Uterus (tissue), 4 donors: Measurements from ENCODE around the gene KLK11. TPM values are rescaled to one million over a fixed set of nuclear protein-coding genes. Genes with fewer than 3 reads are reported as not detected.

Source experiments
- DNase-seq, 2 donors: peaks; one replicate each; pipeline ENCODE4 v3.0.0-alpha.2; 2019 to 2020
- H3K27ac ChIP-seq, 2 donors: fragments of 200-600 bp; sonication (generic); 1 replicate in 1 of 2; 2 replicates in 1 of 2; pipeline ENCODE4 v1.5.1; 2016 to 2018
- H3K27me3 ChIP-seq, 2 donors: fragments of 200-600 bp; sonication (generic); one replicate each; pipeline ENCODE4 v1.5.1; 2018 to 2019; ENCODE audit warnings: control low read depth in 1 of 2
- H3K36me3 ChIP-seq, 2 donors: fragments of 200-600 bp; sonication (generic); one replicate each; pipeline ENCODE4 v1.5.1; 2019; ENCODE audit warnings: control low read depth in 1 of 2
- H3K4me1 ChIP-seq, 2 donors: fragments of 200-600 bp; sonication (generic); one replicate each; pipeline ENCODE4 v1.5.1; 2018 to 2019; ENCODE audit warnings: control low read depth in 1 of 2
- H3K4me3 ChIP-seq, 2 donors: fragments of 200-600 bp; sonication (generic); 1 replicate in 1 of 2; 2 replicates in 1 of 2; pipeline ENCODE4 v1.5.1; 2018 to 2019; ENCODE audit warnings: mild to moderate bottlenecking in 1 of 2
- H3K9me3 ChIP-seq, 2 donors: fragments of 200-600 bp; sonication (generic); one replicate each; pipeline ENCODE4 v1.5.1; 2019; ENCODE audit warnings: control low read depth in 1 of 2
- POLR2A ChIP-seq, 2 donors: fragments of 450-650 bp; IDR thresholded peaks; one replicate each; pipeline ENCODE4 v1.6.1; 2016; ENCODE audit warnings: antibody characterized with exemption in 2 of 2, mild to moderate bottlenecking in 1 of 2, moderate library complexity in 1 of 2
- intact Hi-C: fragments of 100-400 bp; cut with DNase I; formaldehyde crosslinking; loops from one replicate; pipeline ENCODE4 v1.15.1; 2023; ENCODE audit warnings: low total_unique reads
- total RNA-seq, 4 donors: library from RNA; depleted of rRNA in 3 of 4; stranded (reverse); fragments of >200 nt in 3 of 4; gene quantifications; one replicate each; pipeline versions ENCODE4 v1.1.0 to v1.2.4, GENCODE V29; 2014 to 2023
- TF ChIP-seq, protein P1 (sequence below), 4 experiments: fragments of 200-600 bp in 2 of 4; fragments of 450-650 bp in 2 of 4; sonication (generic) in 2 of 4; IDR thresholded peaks; one replicate each; pipeline ENCODE4 v1.5.1; 2016 to 2019; ENCODE audit warnings: antibody characterized with exemption in 4 of 4, mild to moderate bottlenecking in 2 of 4, moderate library complexity in 1 of 4
- donor health status: DM: yes; HTN: yes; CAD: no.

KLK11 gene
- total RNA-seq, 4 donors from 2014 or later = 1.3 to 2.0 TPM; not detected in 2

DNA sequence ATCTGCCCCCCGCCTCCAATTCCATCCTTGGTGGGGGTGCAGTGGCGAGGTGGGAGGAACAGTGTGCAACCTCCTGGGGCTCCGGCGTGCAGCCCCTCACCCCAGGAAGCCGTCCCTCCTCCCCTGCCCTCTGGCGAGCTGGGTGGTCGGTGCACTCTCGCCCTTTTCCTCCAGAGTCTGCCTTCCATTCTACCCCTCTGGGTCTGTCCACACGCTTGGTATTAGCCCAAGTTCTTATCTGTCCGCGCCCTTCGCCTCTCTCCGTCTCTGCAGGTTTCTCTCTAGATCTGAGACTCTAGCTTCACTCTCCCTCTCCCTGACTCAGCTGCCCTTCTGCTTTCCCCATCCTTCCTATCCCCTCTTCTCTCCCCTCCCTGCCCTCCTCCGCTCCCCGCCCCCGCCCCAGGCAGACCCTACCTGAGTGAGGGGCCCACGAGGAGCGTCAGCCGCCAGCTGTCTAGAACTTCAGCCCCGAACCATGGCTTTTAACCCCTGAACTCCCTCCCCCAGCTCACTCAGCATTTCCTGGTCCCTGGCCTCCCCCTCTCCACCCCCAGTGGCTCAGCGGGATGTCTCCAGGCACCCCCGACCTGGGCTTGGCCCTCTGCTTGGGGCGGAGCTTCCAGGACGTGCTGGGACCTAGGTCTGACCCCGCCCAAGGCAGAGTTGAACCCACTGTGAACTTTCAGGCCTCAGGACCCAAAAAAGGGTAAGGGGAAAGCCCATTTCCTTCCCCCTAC is 39.0 kb upstream of the KLK11 start:
- no peaks in the 10 kb centered on the region for H3K27me3 ChIP-seq
- no peaks in the 10 kb centered on the region for H3K9me3 ChIP-seq
- H3K4me1 ChIP-seq = peaks cover 0 to 5% of the 10 kb centered on the region in 2 donors
- intact Hi-C loops = no loop called here
- H3K36me3 ChIP-seq = no peaks in the 10 kb centered on the region
- DNase-seq = no peak
- no peak for TF ChIP-seq POLR2A (IDR thresholded peaks at IDR 0.05)
- TF ChIP-seq, protein P1, sequence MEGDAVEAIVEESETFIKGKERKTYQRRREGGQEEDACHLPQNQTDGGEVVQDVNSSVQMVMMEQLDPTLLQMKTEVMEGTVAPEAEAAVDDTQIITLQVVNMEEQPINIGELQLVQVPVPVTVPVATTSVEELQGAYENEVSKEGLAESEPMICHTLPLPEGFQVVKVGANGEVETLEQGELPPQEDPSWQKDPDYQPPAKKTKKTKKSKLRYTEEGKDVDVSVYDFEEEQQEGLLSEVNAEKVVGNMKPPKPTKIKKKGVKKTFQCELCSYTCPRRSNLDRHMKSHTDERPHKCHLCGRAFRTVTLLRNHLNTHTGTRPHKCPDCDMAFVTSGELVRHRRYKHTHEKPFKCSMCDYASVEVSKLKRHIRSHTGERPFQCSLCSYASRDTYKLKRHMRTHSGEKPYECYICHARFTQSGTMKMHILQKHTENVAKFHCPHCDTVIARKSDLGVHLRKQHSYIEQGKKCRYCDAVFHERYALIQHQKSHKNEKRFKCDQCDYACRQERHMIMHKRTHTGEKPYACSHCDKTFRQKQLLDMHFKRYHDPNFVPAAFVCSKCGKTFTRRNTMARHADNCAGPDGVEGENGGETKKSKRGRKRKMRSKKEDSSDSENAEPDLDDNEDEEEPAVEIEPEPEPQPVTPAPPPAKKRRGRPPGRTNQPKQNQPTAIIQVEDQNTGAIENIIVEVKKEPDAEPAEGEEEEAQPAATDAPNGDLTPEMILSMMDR (IDR thresholded peaks at IDR 0.05) = no peak
- H3K27ac ChIP-seq = no peak overlapping the region
- no peak overlapping the region for H3K4me3 ChIP-seq

DNA sequence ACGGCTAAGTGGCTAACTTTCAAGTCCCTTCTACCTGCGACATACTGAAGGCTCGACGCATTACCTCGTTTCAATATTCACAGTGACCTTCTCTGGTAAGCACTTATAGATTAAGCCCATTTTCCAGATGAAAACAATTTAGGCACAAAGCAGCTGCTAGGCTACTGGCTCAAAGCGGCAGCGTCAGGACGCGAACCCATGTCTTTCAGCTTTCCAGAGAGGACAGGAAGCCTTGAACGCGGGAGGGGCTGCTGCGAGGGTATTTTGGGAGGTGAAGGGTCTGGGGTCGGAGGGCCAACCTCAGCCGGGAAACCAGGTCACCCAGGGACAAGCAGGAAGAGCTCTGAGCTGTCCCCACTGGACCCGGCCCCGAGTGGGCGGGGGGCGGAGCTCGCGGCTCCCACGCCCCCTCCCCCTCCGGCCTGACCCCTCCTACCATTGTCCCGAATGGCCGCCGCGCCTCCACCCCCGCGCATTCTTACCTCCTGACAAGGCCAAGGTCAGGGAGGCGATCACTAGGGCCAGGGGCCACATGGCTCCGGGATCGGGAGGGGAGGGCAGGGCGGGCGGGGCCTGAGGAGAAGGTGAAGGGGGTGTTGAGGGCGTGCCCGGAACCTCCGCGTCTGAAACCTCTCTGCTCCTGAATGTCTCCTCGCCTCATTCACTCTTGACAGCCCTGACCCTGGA is 38.3 kb upstream of the KLK11 start, which contains the start of gene KLK13:
Gene KLK13, minus strand, starts transcription at position 559 of the 687 bp plus-strand sequence. Its CDS starts 25 bp downstream, at position 534.
- no peaks in the 10 kb centered on the region for H3K27me3 ChIP-seq
- H3K4me3 ChIP-seq = no peak within 1 kb of the TSS
- no peak for TF ChIP-seq POLR2A (IDR thresholded peaks at IDR 0.05)
- TF ChIP-seq, protein P1 (IDR thresholded peaks at IDR 0.05) = no peak
- no peaks in the 10 kb centered on the region for H3K9me3 ChIP-seq
- H3K27ac ChIP-seq = no peak within 1 kb of the TSS
- H3K36me3 ChIP-seq = no peaks in the 10 kb centered on the region
- DNase-seq = no peak
- intact Hi-C loops = no loop called here
- H3K4me1 ChIP-seq = peaks cover 0 to 5% of the 10 kb centered on the region in 2 donors

DNA sequence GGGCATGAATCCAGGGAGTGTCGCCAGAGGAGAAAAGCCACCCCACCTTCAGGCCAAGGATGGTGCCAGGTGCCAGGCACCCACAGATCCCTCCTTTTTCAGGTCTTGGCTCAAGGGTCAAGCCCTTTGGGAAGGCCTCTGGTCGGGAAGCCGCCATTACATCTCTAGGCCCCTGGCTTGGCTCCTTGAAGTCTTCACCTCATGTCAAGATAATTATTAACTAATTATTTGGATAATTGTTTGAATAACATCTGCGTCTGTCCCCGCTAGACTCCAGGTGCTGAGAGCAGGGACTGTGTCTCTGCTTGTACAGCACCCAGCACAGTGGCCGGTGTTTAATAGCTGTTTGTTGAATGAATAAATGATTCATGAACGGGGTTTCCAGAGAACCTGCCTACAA is 37.2 kb upstream of the KLK11 start:
- Histone ChIP-seq H3K27ac (no peak overlapping the region), H3K27me3 (no peaks in the 10 kb centered on the region), H3K9me3 (no peaks in the 10 kb centered on the region), H3K4me1 (peaks cover 0 to 5% of the 10 kb centered on the region in 2 donors), H3K4me3 (no peak overlapping the region), H3K36me3 (no peaks in the 10 kb centered on the region)
- intact Hi-C loops = no loop called here
- no peak for DNase-seq
- TF ChIP-seq, protein P1 (IDR thresholded peaks at IDR 0.05) = no peak

DNA sequence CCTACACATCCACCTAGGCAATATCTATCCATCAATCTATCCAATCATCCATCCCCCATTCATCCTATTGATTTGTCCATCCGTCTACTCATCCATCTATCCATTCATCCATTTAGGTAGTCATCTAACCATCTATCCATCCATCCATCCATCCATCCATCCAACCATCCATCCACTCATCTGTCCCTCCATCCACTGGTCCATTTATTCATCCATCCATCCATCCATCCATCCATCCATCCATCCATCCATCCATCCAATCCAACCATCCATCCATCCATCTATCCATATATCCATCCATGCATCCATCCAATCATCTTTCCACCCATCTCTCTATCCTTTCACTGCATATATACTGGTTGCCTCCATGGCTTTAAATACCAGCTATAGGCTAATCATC is 34.6 kb upstream of the KLK11 start:
- Histone ChIP-seq H3K4me3 (no peak overlapping the region), H3K27ac (no peak overlapping the region), H3K4me1 (peaks cover 0 to 5% of the 10 kb centered on the region in 2 donors), H3K27me3 (no peaks in the 10 kb centered on the region), H3K36me3 (no peaks in the 10 kb centered on the region), H3K9me3 (no peaks in the 10 kb centered on the region)
- no peak for TF ChIP-seq POLR2A (IDR thresholded peaks at IDR 0.05)
- TF ChIP-seq, protein P1 (IDR thresholded peaks at IDR 0.05) = no peak
- DNase-seq = no peak
- intact Hi-C loops = no loop called here

DNA sequence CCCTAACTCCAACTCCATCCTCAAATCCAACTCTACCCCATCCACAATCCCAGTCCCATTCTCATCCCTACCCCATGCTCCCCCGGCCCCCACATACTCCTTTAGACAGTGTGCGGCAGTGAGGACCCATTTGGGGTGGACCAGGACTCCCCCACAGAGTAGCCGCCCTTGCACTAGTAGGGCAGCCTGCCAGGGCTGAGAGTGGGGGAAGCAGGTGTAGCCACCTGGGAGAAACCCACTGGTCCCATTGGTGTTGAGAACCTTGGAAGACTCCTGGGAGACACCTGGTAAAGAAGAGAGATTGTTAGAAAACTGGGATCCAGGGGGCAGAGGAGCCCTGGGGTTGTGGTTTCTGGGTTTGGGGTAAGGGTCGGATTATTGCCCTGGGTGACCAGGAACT is 33.9 kb upstream of the KLK11 start:
- TF ChIP-seq, protein P1 (IDR thresholded peaks at IDR 0.05) = no peak
- no peak for TF ChIP-seq POLR2A (IDR thresholded peaks at IDR 0.05)
- peaks cover 0 to 5% of the 10 kb centered on the region in 2 donors for H3K4me1 ChIP-seq
- no peaks in the 10 kb centered on the region for H3K9me3 ChIP-seq
- H3K27ac ChIP-seq = no peak overlapping the region
- no peaks in the 10 kb centered on the region for H3K27me3 ChIP-seq
- H3K4me3 ChIP-seq = no peak overlapping the region
- DNase-seq = no peak
- no peaks in the 10 kb centered on the region for H3K36me3 ChIP-seq
- intact Hi-C loops = no loop called here
